ENCODE measurements around the gene CEBPG. TPM values are rescaled to one million over a fixed set of nuclear protein-coding genes. Genes with fewer than 3 reads are reported as not detected.

CEBPG gene
- total RNA-seq, 2 experiments from 2014 or later = 15.5 TPM

DNA sequence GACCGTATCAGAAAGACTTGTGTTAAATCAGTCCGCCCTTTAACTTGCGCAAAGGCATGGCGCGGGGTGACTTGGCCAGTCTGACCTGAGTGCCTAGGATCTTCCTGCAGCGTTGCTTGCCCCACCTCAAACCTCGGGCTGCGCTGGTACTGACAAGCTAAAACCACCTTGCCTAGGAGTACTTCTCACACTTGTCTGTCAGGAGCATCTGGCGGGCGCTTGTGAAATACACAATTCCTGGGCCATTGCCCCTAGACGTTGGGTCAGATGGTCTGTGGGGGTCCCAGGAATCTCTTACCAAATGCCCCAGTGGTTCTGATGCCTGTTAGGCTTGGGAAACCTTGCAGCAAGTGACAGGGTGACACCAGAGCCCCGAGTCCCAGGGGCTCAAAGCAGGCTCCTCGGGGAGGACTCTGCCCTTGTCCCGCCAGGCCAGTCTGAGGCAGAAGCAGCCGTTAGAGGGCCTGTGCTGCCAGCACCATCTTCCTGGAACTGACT is 12.9 kb downstream of the CEBPG start:
- Mint-ChIP-seq H3K9me3 (no peaks in the 10 kb centered on the region), H3K27ac (no peak overlapping the region), H3K36me3 (ENCODE audit: low read depth) (peaks cover 25% of the 10 kb centered on the region), H3K4me1 (ENCODE audit: low read depth) (peaks cover 6% of the 10 kb centered on the region), H3K27me3 (no peaks in the 10 kb centered on the region), H3K4me3 (no peak overlapping the region)
- CTCF ChIA-PET = interaction anchor here (0.5 kb wide), 1 partner anchor 272 kb away, joined by 3 read pairs; no protein-coding TSS in a partner anchor
- H3K4me3 ChIP-seq (ENCODE audit: low read length) = no peak overlapping the region
- no peaks in the 10 kb centered on the region for H3K4me1 ChIP-seq (ENCODE audit: insufficient read depth, low read length)
- intact Hi-C loops (cut with DNase I, micrococcal nuclease) = no loop called here
- ATAC-seq (ENCODE audit: poor library complexity) = no peak
- H3K36me3 ChIP-seq (ENCODE audit: insufficient read depth, low read length) = peaks cover 16% of the 10 kb centered on the region
- TF ChIP-seq, protein P1, sequence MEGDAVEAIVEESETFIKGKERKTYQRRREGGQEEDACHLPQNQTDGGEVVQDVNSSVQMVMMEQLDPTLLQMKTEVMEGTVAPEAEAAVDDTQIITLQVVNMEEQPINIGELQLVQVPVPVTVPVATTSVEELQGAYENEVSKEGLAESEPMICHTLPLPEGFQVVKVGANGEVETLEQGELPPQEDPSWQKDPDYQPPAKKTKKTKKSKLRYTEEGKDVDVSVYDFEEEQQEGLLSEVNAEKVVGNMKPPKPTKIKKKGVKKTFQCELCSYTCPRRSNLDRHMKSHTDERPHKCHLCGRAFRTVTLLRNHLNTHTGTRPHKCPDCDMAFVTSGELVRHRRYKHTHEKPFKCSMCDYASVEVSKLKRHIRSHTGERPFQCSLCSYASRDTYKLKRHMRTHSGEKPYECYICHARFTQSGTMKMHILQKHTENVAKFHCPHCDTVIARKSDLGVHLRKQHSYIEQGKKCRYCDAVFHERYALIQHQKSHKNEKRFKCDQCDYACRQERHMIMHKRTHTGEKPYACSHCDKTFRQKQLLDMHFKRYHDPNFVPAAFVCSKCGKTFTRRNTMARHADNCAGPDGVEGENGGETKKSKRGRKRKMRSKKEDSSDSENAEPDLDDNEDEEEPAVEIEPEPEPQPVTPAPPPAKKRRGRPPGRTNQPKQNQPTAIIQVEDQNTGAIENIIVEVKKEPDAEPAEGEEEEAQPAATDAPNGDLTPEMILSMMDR (IDR thresholded peaks at IDR 0.05) = no peak
- POLR2A ChIA-PET = interaction anchor here (2.2 kb wide), 1 partner anchor 13 kb away, joined by 9 read pairs; the partner anchor contains the start of gene CEBPG
- peak in 1 of 14 experiments; percentile 24 for DNase-seq
- no peak overlapping the region for H3K27ac ChIP-seq (ENCODE audit: low read depth in 1 of 2, low read length in 2 of 2)
- H3K9me3 ChIP-seq (ENCODE audit: control insufficient read depth in 1 of 2, insufficient read depth in 1 of 2, low read length in 2 of 2) = no peaks in the 10 kb centered on the region
- H3K27me3 ChIP-seq (ENCODE audit: control insufficient read depth in 1 of 2, insufficient read depth in 2 of 2, low read length in 2 of 2) = no peaks in the 10 kb centered on the region

DNA sequence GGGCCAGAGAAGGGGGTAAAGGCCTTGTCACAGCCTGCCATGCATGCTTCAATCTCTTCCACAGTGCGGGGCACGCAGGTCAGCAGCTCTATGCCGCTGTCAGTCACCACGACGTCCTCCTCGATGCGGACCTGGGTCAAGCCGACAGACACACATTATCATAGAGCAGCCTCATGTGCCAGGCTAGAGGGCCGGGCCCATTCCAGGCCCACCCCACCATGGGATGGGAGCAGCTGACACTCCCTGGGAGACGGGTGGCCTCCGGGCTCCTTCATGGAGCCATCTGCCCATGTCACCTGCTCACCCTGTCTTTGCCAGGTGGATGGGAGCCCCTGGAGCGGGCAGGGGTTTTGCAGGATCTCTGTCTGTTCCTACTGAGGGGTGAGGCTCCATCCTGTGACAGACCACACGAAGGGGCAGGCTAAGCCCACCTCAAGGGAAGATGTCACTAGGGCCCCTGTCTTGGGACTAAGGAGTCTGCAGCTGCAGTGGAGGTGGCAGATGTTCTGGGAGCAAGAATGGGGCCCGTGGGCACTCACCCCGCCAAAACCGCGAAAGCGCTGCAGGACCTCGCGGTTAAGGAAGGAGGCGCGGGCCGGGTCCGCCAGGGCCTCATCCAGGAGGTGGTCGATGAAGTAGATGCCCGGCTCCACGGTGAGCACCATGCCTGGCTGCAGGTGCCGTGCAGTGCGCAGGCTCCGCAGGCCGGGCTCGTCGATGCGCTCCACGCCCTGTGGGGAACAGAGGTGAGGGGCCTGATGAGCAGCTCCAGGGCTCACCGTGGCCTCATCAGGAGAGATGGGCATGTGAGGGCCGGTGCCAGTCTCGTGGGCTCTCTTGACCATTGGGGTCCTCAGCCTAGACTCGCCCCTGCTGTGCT is 14.1 kb downstream of the CEBPG start:
- Mint-ChIP-seq H3K27me3 (no peaks in the 10 kb centered on the region), H3K27ac (no peak overlapping the region), H3K4me3 (no peak overlapping the region), H3K9me3 (no peaks in the 10 kb centered on the region), H3K36me3 (ENCODE audit: low read depth) (peaks cover 17% of the 10 kb centered on the region), H3K4me1 (ENCODE audit: low read depth) (peaks cover 6% of the 10 kb centered on the region)
- CTCF ChIA-PET = no interaction called here
- DNase-seq (no peak), ATAC-seq (ENCODE audit: poor library complexity) (no peak)
- H3K27me3 ChIP-seq (ENCODE audit: control insufficient read depth in 1 of 2, insufficient read depth in 2 of 2, low read length in 2 of 2) = no peaks in the 10 kb centered on the region
- H3K4me3 ChIP-seq (ENCODE audit: low read length) = no peak overlapping the region
- H3K4me1 ChIP-seq (ENCODE audit: insufficient read depth, low read length) = no peaks in the 10 kb centered on the region
- TF ChIP-seq, protein P1 (IDR thresholded peaks at IDR 0.05) = no peak
- no peaks in the 10 kb centered on the region for H3K9me3 ChIP-seq (ENCODE audit: control insufficient read depth in 1 of 2, insufficient read depth in 1 of 2, low read length in 2 of 2)
- H3K36me3 ChIP-seq (ENCODE audit: insufficient read depth, low read length) = peaks cover 15% of the 10 kb centered on the region
- H3K27ac ChIP-seq (ENCODE audit: low read depth in 1 of 2, low read length in 2 of 2) = no peak overlapping the region
- POLR2A ChIA-PET = no interaction called here
- intact Hi-C loops (cut with DNase I, micrococcal nuclease) = no loop called here

DNA sequence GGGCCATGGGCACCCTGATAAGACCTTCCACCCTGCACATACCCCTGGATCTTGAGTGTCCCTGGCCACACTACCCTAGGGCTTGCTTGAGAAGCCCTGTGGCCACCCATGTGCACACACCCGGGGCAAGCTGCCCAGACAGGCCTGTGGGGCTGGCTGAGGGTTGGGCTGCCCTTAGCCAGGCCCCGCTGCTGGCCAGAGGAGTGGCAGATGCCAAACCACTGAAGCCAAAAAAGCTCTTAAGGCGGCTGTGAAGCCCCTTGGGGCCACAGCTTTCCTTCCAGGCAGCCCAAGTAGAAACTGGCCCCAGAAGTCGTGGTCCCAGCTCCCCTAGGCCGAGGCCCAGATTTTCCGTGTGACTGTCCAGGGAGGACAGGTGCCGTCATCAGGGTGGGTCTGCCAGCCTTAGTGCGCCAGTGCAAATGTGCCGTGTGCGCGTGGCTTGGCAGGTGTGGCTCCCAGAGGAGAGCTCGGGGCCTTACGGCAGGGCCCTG is 14.8 kb downstream of the CEBPG start:
- peaks cover 15% of the 10 kb centered on the region for H3K36me3 ChIP-seq (ENCODE audit: insufficient read depth, low read length)
- intact Hi-C loops (cut with DNase I, micrococcal nuclease) = no loop called here
- Mint-ChIP-seq H3K4me1 (ENCODE audit: low read depth) (peaks cover under 1% of the 10 kb centered on the region), H3K4me3 (no peak overlapping the region), H3K36me3 (ENCODE audit: low read depth) (peaks cover 17% of the 10 kb centered on the region), H3K27ac (no peak overlapping the region), H3K9me3 (no peaks in the 10 kb centered on the region), H3K27me3 (no peaks in the 10 kb centered on the region)
- H3K27ac ChIP-seq (ENCODE audit: low read depth in 1 of 2, low read length in 2 of 2) = no peak overlapping the region
- DNase-seq (peak in 1 of 14 experiments; percentile 28), ATAC-seq (ENCODE audit: poor library complexity) (no peak)
- no peaks in the 10 kb centered on the region for H3K27me3 ChIP-seq (ENCODE audit: control insufficient read depth in 1 of 2, insufficient read depth in 2 of 2, low read length in 2 of 2)
- POLR2A ChIA-PET = no interaction called here
- H3K9me3 ChIP-seq (ENCODE audit: control insufficient read depth in 1 of 2, insufficient read depth in 1 of 2, low read length in 2 of 2) = no peaks in the 10 kb centered on the region
- TF ChIP-seq, protein P1 (IDR thresholded peaks at IDR 0.05) = no peak
- no peaks in the 10 kb centered on the region for H3K4me1 ChIP-seq (ENCODE audit: insufficient read depth, low read length)
- CTCF ChIA-PET = no interaction called here
- no peak overlapping the region for H3K4me3 ChIP-seq (ENCODE audit: low read length)

All from CD4-positive, alpha-beta T cell (primary cell).